ENCODE measurements around the gene GEMIN7.
A peak's percentile ranks its signal among the peaks of the same experiment; 100 is the strongest.

GEMIN7 gene

GRCh38 chr19:45086480-45086879, 7.4 kb downstream of the GEMIN7 start:
- no peak overlapping the region for H3K4ac ChIP-seq (ENCODE audit: low read length)
- no peaks in the 10 kb centered on the region for H3K27me3 ChIP-seq (ENCODE audit: control insufficient read depth in 3 of 3, insufficient read depth in 3 of 3, low read depth in 1 of 3, low read length in 3 of 3)
- H2BK5ac ChIP-seq (ENCODE audit: low read length): no peak overlapping the region
- no peak overlapping the region for H3K4me3 ChIP-seq (ENCODE audit: low read length in 2 of 2)
- no peak for DNase-seq (ENCODE audit: low spot score)
- H3K18ac ChIP-seq (ENCODE audit: low read length): no peak overlapping the region
- H3K27ac ChIP-seq (replicated peaks; ENCODE audit: low read length): no peak overlapping the region
- no peak overlapping the region for H4K8ac ChIP-seq (ENCODE audit: low read depth, low read length)
- H3K9me3 ChIP-seq (replicated peaks in 1 of 2; ENCODE audit: control insufficient read depth in 2 of 2, insufficient read depth in 1 of 2, low read depth in 1 of 2, low read length in 2 of 2): no peaks in the 10 kb centered on the region
- no peak overlapping the region for H3K9ac ChIP-seq (ENCODE audit: low read depth, low read length, poor library complexity)
- H2BK120ac ChIP-seq (ENCODE audit: low read depth, low read length): no peak overlapping the region
- no peak overlapping the region for H2BK12ac ChIP-seq (ENCODE audit: low read length)
- H4K91ac ChIP-seq (ENCODE audit: low read depth, low read length, poor library complexity): no peak overlapping the region
- peaks cover 17 to 59% of the 10 kb centered on the region in 2 donors for H3K36me3 ChIP-seq (replicated peaks in 1 of 2; ENCODE audit: control insufficient read depth in 2 of 2, insufficient read depth in 2 of 2, low read length in 2 of 2)
- no peak overlapping the region for H2BK15ac ChIP-seq (ENCODE audit: low read length)
- peaks cover 10% of the 10 kb centered on the region for H3K79me1 ChIP-seq (ENCODE audit: low read depth, low read length)
- WGBS, 2 donors (ENCODE audit: extremely low coverage in 2 of 2, insufficient read length in 2 of 2, insufficient replicate concordance in 1 of 2): no CpG with 5 or more reads among the region's 4 CpGs
- no peak overlapping the region for H2AK5ac ChIP-seq (ENCODE audit: low read depth, low read length)
- H3K4me2 ChIP-seq (ENCODE audit: insufficient read depth, low read length, poor library complexity, severe bottlenecking): no peak overlapping the region
- H3K14ac ChIP-seq (ENCODE audit: low read length): no peak overlapping the region
- no peak overlapping the region for H2AFZ ChIP-seq (ENCODE audit: low read length)
- H3K4me1 ChIP-seq (ENCODE audit: control insufficient read depth in 2 of 2, insufficient read depth in 1 of 2, low read depth in 1 of 2, low read length in 2 of 2): peaks cover 4 to 5% of the 10 kb centered on the region in 2 donors
- H3K23ac ChIP-seq (ENCODE audit: low read depth, low read length, poor library complexity): no peak overlapping the region

DNA sequence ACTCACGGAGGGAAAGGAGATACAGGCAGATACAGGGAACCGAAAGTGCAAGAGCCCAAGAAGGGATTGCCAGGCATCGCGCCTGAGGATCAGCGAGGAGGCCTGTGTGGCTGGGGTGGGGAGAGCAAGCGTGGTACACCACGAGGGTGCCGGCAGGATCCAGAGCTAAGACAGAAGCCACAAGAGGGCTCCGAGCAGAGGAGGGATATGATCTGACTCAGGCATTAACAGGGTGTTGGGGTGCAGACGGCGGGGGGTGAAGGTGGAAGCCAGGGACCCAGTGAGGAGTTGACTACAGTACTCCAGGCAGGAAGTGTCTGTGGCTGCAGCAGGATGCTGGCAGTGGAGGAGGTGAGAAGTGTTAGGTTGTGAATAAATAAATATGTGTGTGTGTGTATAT, 8.5 kb downstream of the GEMIN7 start:
- no CpG with 5 or more reads among the region's 11 CpGs for WGBS, 2 donors (ENCODE audit: extremely low coverage in 2 of 2, insufficient read length in 2 of 2, insufficient replicate concordance in 1 of 2)
- no peak overlapping the region for H3K27ac ChIP-seq (replicated peaks; ENCODE audit: low read length)

DNA sequence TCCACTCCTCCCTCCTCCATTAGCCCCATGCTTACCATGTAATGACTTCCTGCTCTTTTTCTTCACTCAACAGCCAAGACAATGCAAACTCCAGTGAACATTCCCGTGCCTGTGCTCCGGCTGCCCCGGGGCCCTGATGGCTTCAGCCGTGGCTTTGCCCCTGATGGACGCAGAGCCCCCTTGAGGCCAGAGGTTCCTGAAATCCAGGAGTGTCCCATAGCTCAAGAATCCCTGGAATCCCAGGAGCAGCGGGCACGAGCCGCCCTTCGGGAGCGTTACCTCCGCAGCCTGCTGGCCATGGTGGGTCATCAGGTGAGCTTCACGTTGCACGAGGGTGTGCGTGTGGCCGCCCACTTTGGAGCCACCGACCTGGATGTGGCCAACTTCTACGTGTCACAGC, 11.0 kb downstream of the GEMIN7 start:
- Histone ChIP-seq H2AK5ac (ENCODE audit: low read depth, low read length) (peak overlapping the region; percentile 49), H3K23ac (ENCODE audit: low read depth, low read length, poor library complexity) (no peak overlapping the region), H2BK120ac (ENCODE audit: low read depth, low read length) (no peak overlapping the region), H3K4me2 (ENCODE audit: insufficient read depth, low read length, poor library complexity, severe bottlenecking) (no peak overlapping the region), H3K4me1 (ENCODE audit: control insufficient read depth in 2 of 2, insufficient read depth in 1 of 2, low read depth in 1 of 2, low read length in 2 of 2) (peaks cover 12 to 13% of the 10 kb centered on the region in 2 donors), H2AFZ (ENCODE audit: low read length) (no peak overlapping the region), H2BK15ac (ENCODE audit: low read length) (no peak overlapping the region), H2BK5ac (ENCODE audit: low read length) (peak overlapping the region; percentile 54), H4K8ac (ENCODE audit: low read depth, low read length) (no peak overlapping the region), H3K9ac (ENCODE audit: low read depth, low read length, poor library complexity) (no peak overlapping the region), H2BK12ac (ENCODE audit: low read length) (no peak overlapping the region), H4K91ac (ENCODE audit: low read depth, low read length, poor library complexity) (no peak overlapping the region), H3K9me3 (replicated peaks in 1 of 2; ENCODE audit: control insufficient read depth in 2 of 2, insufficient read depth in 1 of 2, low read depth in 1 of 2, low read length in 2 of 2) (no peaks in the 10 kb centered on the region), H3K18ac (ENCODE audit: low read length) (no peak overlapping the region), H3K27ac (replicated peaks; ENCODE audit: low read length) (no peak overlapping the region), H3K36me3 (replicated peaks in 1 of 2; ENCODE audit: control insufficient read depth in 2 of 2, insufficient read depth in 2 of 2, low read length in 2 of 2) (peaks cover 13 to 49% of the 10 kb centered on the region in 2 donors), H3K79me1 (ENCODE audit: low read depth, low read length) (peaks cover 6% of the 10 kb centered on the region), H3K14ac (ENCODE audit: low read length) (no peak overlapping the region), H3K4ac (ENCODE audit: low read length) (peak overlapping the region; percentile 17), H3K27me3 (ENCODE audit: control insufficient read depth in 3 of 3, insufficient read depth in 3 of 3, low read depth in 1 of 3, low read length in 3 of 3) (no peaks in the 10 kb centered on the region), H3K4me3 (ENCODE audit: low read length in 2 of 2) (no peak overlapping the region)
- WGBS, 2 donors (ENCODE audit: extremely low coverage in 2 of 2, insufficient read length in 2 of 2, insufficient replicate concordance in 1 of 2): no CpG with 5 or more reads among the region's 17 CpGs
- DNase-seq (ENCODE audit: low spot score): no peak

More for the DNA sequence above, 8.5 kb downstream of the GEMIN7 start:
- no peak overlapping the region for H4K8ac ChIP-seq (ENCODE audit: low read depth, low read length)
- H2BK120ac ChIP-seq (ENCODE audit: low read depth, low read length): no peak overlapping the region
- H2AFZ ChIP-seq (ENCODE audit: low read length): no peak overlapping the region
- H2AK5ac ChIP-seq (ENCODE audit: low read depth, low read length): no peak overlapping the region
- H3K9me3 ChIP-seq (replicated peaks in 1 of 2; ENCODE audit: control insufficient read depth in 2 of 2, insufficient read depth in 1 of 2, low read depth in 1 of 2, low read length in 2 of 2): no peaks in the 10 kb centered on the region
- H3K4ac ChIP-seq (ENCODE audit: low read length): no peak overlapping the region
- no peak overlapping the region for H3K4me3 ChIP-seq (ENCODE audit: low read length in 2 of 2)
- no peak overlapping the region for H3K9ac ChIP-seq (ENCODE audit: low read depth, low read length, poor library complexity)
- H2BK15ac ChIP-seq (ENCODE audit: low read length): no peak overlapping the region
- peaks cover 10 to 49% of the 10 kb centered on the region in 2 donors for H3K36me3 ChIP-seq (replicated peaks in 1 of 2; ENCODE audit: control insufficient read depth in 2 of 2, insufficient read depth in 2 of 2, low read length in 2 of 2)
- H3K4me2 ChIP-seq (ENCODE audit: insufficient read depth, low read length, poor library complexity, severe bottlenecking): no peak overlapping the region
- H2BK5ac ChIP-seq (ENCODE audit: low read length): no peak overlapping the region
- H2BK12ac ChIP-seq (ENCODE audit: low read length): no peak overlapping the region
- no peak overlapping the region for H3K18ac ChIP-seq (ENCODE audit: low read length)
- peaks cover 6% of the 10 kb centered on the region for H3K79me1 ChIP-seq (ENCODE audit: low read depth, low read length)
- no peak overlapping the region for H4K91ac ChIP-seq (ENCODE audit: low read depth, low read length, poor library complexity)
- no peak overlapping the region for H3K14ac ChIP-seq (ENCODE audit: low read length)
- DNase-seq (ENCODE audit: low spot score): no peak
- H3K23ac ChIP-seq (ENCODE audit: low read depth, low read length, poor library complexity): no peak overlapping the region
- peaks cover 4 to 5% of the 10 kb centered on the region in 2 donors for H3K4me1 ChIP-seq (ENCODE audit: control insufficient read depth in 2 of 2, insufficient read depth in 1 of 2, low read depth in 1 of 2, low read length in 2 of 2)
- no peaks in the 10 kb centered on the region for H3K27me3 ChIP-seq (ENCODE audit: control insufficient read depth in 3 of 3, insufficient read depth in 3 of 3, low read depth in 1 of 3, low read length in 3 of 3)

GRCh38 chr19:45090606-45091005, 11.5 kb downstream of the GEMIN7 start:
- no peak overlapping the region for H3K4ac ChIP-seq (ENCODE audit: low read length)
- H3K14ac ChIP-seq (ENCODE audit: low read length): no peak overlapping the region
- H3K4me1 ChIP-seq (ENCODE audit: control insufficient read depth in 2 of 2, insufficient read depth in 1 of 2, low read depth in 1 of 2, low read length in 2 of 2): peaks cover 12 to 13% of the 10 kb centered on the region in 2 donors
- H2AK5ac ChIP-seq (ENCODE audit: low read depth, low read length): peak overlapping the region; percentile 91
- H2BK12ac ChIP-seq (ENCODE audit: low read length): no peak overlapping the region
- H3K4me3 ChIP-seq (ENCODE audit: low read length in 2 of 2): peak overlapping the region in 1 of 2 donors; percentile 96
- H3K23ac ChIP-seq (ENCODE audit: low read depth, low read length, poor library complexity): no peak overlapping the region
- no peaks in the 10 kb centered on the region for H3K27me3 ChIP-seq (ENCODE audit: control insufficient read depth in 3 of 3, insufficient read depth in 3 of 3, low read depth in 1 of 3, low read length in 3 of 3)
- no peak overlapping the region for H2AFZ ChIP-seq (ENCODE audit: low read length)
- peaks cover 4% of the 10 kb centered on the region for H3K79me1 ChIP-seq (ENCODE audit: low read depth, low read length)
- H4K91ac ChIP-seq (ENCODE audit: low read depth, low read length, poor library complexity): no peak overlapping the region
- H3K9me3 ChIP-seq (replicated peaks in 1 of 2; ENCODE audit: control insufficient read depth in 2 of 2, insufficient read depth in 1 of 2, low read depth in 1 of 2, low read length in 2 of 2): no peaks in the 10 kb centered on the region
- H4K8ac ChIP-seq (ENCODE audit: low read depth, low read length): no peak overlapping the region
- H3K27ac ChIP-seq (replicated peaks; ENCODE audit: low read length): peak overlapping the region; percentile 70
- DNase-seq (ENCODE audit: low spot score): no peak
- peak overlapping the region; percentile 75 for H3K9ac ChIP-seq (ENCODE audit: low read depth, low read length, poor library complexity)
- no peak overlapping the region for H2BK120ac ChIP-seq (ENCODE audit: low read depth, low read length)
- H3K36me3 ChIP-seq (replicated peaks in 1 of 2; ENCODE audit: control insufficient read depth in 2 of 2, insufficient read depth in 2 of 2, low read length in 2 of 2): peaks cover 13 to 49% of the 10 kb centered on the region in 2 donors
- H3K4me2 ChIP-seq (ENCODE audit: insufficient read depth, low read length, poor library complexity, severe bottlenecking): peak overlapping the region; percentile 67
- no peak overlapping the region for H2BK15ac ChIP-seq (ENCODE audit: low read length)
- WGBS, 2 donors (ENCODE audit: extremely low coverage in 2 of 2, insufficient read length in 2 of 2, insufficient replicate concordance in 1 of 2): no CpG with 5 or more reads among the region's 5 CpGs
- peak overlapping the region; percentile 54 for H2BK5ac ChIP-seq (ENCODE audit: low read length)
- H3K18ac ChIP-seq (ENCODE audit: low read length): no peak overlapping the region

All from neuronal stem cell (in vitro differentiated cells).